Measurements from ENCODE around the gene ZNF423.

DNA sequence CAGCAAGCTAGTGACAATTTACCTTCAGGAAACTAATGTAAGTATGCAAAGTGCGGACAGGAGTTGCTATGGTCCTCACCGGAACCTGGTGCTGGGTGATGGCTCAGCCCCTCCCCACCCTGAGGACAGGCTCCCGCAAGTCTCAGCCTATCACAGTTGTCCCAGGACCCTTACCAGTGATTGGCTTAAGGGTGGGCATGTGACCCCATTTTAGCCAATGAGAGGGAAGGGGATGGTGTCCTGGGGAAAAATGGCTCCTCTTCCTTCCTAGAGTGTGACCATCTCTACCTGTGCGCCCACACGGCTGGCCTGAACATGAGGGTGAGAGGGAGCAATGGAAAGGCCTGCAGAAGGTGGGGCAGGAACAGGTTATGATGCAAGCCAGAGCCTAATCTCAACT, 401.9 kb downstream of the ZNF423 start:
- TF ChIP-seq GFI1 (CRISPR knock-in tag; IDR thresholded peaks at IDR 0.05; ENCODE audit: borderline replicate concordance) (no peak), ZNF670 (CRISPR knock-in tag; IDR thresholded peaks at IDR 0.05; ENCODE audit: borderline replicate concordance) (no peak)

All from HepG2 (cell line).